Astrocyte (in vitro differentiated cells and primary cell): Measurements from ENCODE around the gene SHCBP1L. TPM values are rescaled to one million over a fixed set of nuclear protein-coding genes. Genes with fewer than 3 reads are reported as not detected.

Experiments used
- DNase-seq: peaks from one replicate; pipeline ENCODE4 v3.0.0-alpha.2; 2010; ENCODE audit warnings: low read depth
- FAIRE-seq: peaks from 2 replicates; lab custom pipeline; 2011; peaks lifted over from hg19 to GRCh38; lab: Jason Lieb, UNC
- H2AFZ ChIP-seq: 2 replicates; pipeline ENCODE4 v1.6.0; 2012; ENCODE audit warnings: low read depth, low read length, inconsistent platforms
- H3K27ac ChIP-seq: 2 replicates; pipeline ENCODE4 v1.5.1; 2011; ENCODE audit warnings: low read depth, low read length, inconsistent platforms
- H3K27me3 ChIP-seq: 2 replicates; pipeline ENCODE4 v1.6.0; 2011; ENCODE audit warnings: low read length, inconsistent platforms; ENCODE audit not compliant: insufficient read depth
- H3K36me3 ChIP-seq: 2 replicates; pipeline ENCODE4 v1.5.1; 2011; ENCODE audit warnings: low read length, inconsistent platforms; ENCODE audit not compliant: insufficient read depth
- H3K4me1 ChIP-seq: 2 replicates; pipeline ENCODE4 v1.5.1; 2011; ENCODE audit warnings: low read length, inconsistent platforms; ENCODE audit not compliant: insufficient read depth
- H3K4me2 ChIP-seq: 2 replicates; pipeline ENCODE4 v1.6.0; 2012; ENCODE audit warnings: low read length, inconsistent platforms
- H3K4me3 ChIP-seq: 2 replicates; pipeline ENCODE4 v1.5.1; 2011; ENCODE audit warnings: low read depth, mild to moderate bottlenecking, low read length, inconsistent platforms; ENCODE audit not compliant: insufficient read depth
- H3K79me2 ChIP-seq: 2 replicates; pipeline ENCODE4 v1.6.0; 2012; ENCODE audit warnings: mild to moderate bottlenecking, low read length, inconsistent platforms; ENCODE audit not compliant: insufficient read depth
- H3K9ac ChIP-seq: 2 replicates; pipeline ENCODE4 v1.6.0; 2012; ENCODE audit warnings: mild to moderate bottlenecking, low read length, inconsistent platforms
- H3K9me3 ChIP-seq: 2 replicates; pipeline ENCODE4 v1.5.1; 2012; ENCODE audit warnings: low read depth, mild to moderate bottlenecking, low read length, inconsistent platforms; ENCODE audit not compliant: insufficient read depth
- H4K20me1 ChIP-seq: 2 replicates; pipeline ENCODE4 v1.6.0; 2012; ENCODE audit warnings: low read length, inconsistent platforms; ENCODE audit not compliant: insufficient read depth
- H3K27ac Mint-ChIP-seq: one replicate; pipeline ENCODE4 v1.8.0; 2021; ENCODE audit warnings: mild to moderate bottlenecking, mixed read lengths; ENCODE audit not compliant: unreplicated experiment
- H3K27me3 Mint-ChIP-seq: one replicate; pipeline ENCODE4 v1.8.0; 2021; ENCODE audit warnings: low read depth, mixed read lengths; ENCODE audit not compliant: unreplicated experiment
- H3K36me3 Mint-ChIP-seq: one replicate; pipeline ENCODE4 v1.8.0; 2021; ENCODE audit warnings: low read depth, mixed read lengths; ENCODE audit not compliant: unreplicated experiment
- H3K4me1 Mint-ChIP-seq: one replicate; pipeline ENCODE4 v1.8.0; 2021; ENCODE audit warnings: low read depth, mixed read lengths; ENCODE audit not compliant: unreplicated experiment
- H3K4me3 Mint-ChIP-seq: one replicate; pipeline ENCODE4 v1.8.0; 2021; ENCODE audit warnings: mild to moderate bottlenecking, moderate library complexity, mixed read lengths; ENCODE audit not compliant: unreplicated experiment
- H3K9me3 Mint-ChIP-seq: one replicate; pipeline ENCODE4 v1.8.0; 2021; ENCODE audit warnings: mild to moderate bottlenecking, mixed read lengths; ENCODE audit not compliant: unreplicated experiment
- CTCF ChIP-seq: IDR thresholded peaks from 2 replicates; pipeline ENCODE4 v1.5.1; 2011; ENCODE audit warnings: low read depth, mild to moderate bottlenecking, inconsistent platforms, low read length, moderate library complexity; ENCODE audit not compliant: insufficient read depth
- EZH2 ChIP-seq: IDR thresholded peaks from 2 replicates; pipeline ENCODE4 v1.6.1; 2012; ENCODE audit warnings: mild to moderate bottlenecking, low read length, inconsistent platforms; ENCODE audit not compliant: insufficient read depth
- total RNA-seq: library from RNA; stranded (reverse); gene quantifications from 2 replicates; pipeline ENCODE4 v1.2.1, GENCODE V29; 2021

SHCBP1L gene
- total RNA-seq, 1 donor from 2014 or later: not detected

GRCh38 chr1:182995894-182996293, 42.9 kb upstream of the SHCBP1L start:
- H3K36me3 ChIP-seq: no peaks in the 10 kb centered on the region
- no peak for DNase-seq
- H3K9me3 ChIP-seq: no peaks in the 10 kb centered on the region
- no peak for TF ChIP-seq EZH2
- Mint-ChIP-seq H3K36me3 (no peaks in the 10 kb centered on the region), H3K9me3 (no peaks in the 10 kb centered on the region), H3K27ac (no peak overlapping the region), H3K27me3 (no peaks in the 10 kb centered on the region), H3K4me3 (no peak overlapping the region), H3K4me1 (peaks cover 7% of the 10 kb centered on the region)
- no peaks in the 10 kb centered on the region for H3K27me3 ChIP-seq
- no peak overlapping the region for H3K27ac ChIP-seq
- H4K20me1 ChIP-seq: no peaks in the 10 kb centered on the region
- no peak overlapping the region for H3K9ac ChIP-seq
- H3K4me2 ChIP-seq: no peak overlapping the region
- no peak overlapping the region for H3K4me3 ChIP-seq
- FAIRE-seq: no peak
- no peak overlapping the region for H2AFZ ChIP-seq
- H3K4me1 ChIP-seq: peaks cover 2% of the 10 kb centered on the region
- no peaks in the 10 kb centered on the region for H3K79me2 ChIP-seq

- Mint-ChIP-seq H3K36me3 (no peaks in the 10 kb centered on the region), H3K27me3 (no peaks in the 10 kb centered on the region), H3K9me3 (no peaks in the 10 kb centered on the region), H3K4me3 (no peak overlapping the region), H3K27ac (no peak overlapping the region), H3K4me1 (peaks cover 15% of the 10 kb centered on the region)
- no peak overlapping the region for H3K4me2 ChIP-seq
- H3K4me1 ChIP-seq: peaks cover 6% of the 10 kb centered on the region
- no peak overlapping the region for H3K27ac ChIP-seq
- no peak for FAIRE-seq
- H3K9ac ChIP-seq: no peak overlapping the region
- no peaks in the 10 kb centered on the region for H3K79me2 ChIP-seq
- H4K20me1 ChIP-seq: no peaks in the 10 kb centered on the region
- DNase-seq: no peak
- no peaks in the 10 kb centered on the region for H3K27me3 ChIP-seq
- TF ChIP-seq CTCF: no peak
- no peak for TF ChIP-seq EZH2
- H3K4me3 ChIP-seq: no peak overlapping the region
- H3K36me3 ChIP-seq: no peaks in the 10 kb centered on the region
- H3K9me3 ChIP-seq: no peaks in the 10 kb centered on the region
- H2AFZ ChIP-seq: no peak overlapping the region
Measured at GRCh38 chr1:182993746-182994145, 40.8 kb upstream of the SHCBP1L start.

DNA sequence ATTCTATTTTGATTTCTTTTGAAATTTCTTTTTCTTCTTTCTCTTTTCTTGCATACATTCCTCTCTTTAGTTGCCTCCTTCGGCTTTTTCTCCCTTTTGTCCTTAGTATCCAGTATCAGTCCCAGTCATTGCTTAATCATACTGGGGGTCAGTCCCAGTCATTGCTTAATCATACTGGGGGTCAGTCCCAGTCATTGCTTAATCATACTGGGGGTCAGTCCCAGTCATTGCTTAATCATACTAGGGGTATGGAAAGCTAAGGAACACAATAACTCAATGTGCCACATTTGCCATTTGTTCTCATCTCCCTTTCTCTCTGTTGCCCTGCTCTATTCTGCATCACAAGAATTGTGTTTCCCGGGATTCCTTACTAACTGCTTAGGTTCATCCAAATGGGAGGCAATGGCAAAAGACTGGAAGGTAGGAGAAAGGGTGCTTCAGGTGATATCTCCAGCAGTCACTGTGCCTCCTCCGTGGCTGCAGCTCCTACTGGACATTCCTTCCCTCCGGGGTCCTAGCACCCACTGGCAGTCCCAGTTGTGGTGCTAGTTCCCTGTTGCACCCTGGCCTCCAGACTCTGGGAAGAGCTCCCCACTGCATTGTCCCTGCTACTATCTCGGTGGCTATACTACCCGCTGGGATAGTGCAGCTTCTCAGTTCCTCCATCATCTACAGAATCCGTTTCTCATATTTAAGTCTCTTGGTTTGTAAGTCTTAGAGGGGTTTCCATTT, 37.6 kb upstream of the SHCBP1L start:
- Histone ChIP-seq H3K4me1 (peaks cover 6% of the 10 kb centered on the region), H4K20me1 (no peaks in the 10 kb centered on the region), H3K9ac (peak overlapping the region; percentile 28), H3K79me2 (no peaks in the 10 kb centered on the region), H3K9me3 (no peaks in the 10 kb centered on the region), H3K4me3 (peak overlapping the region; percentile 32), H3K27ac (peak overlapping the region; percentile 77), H3K36me3 (no peaks in the 10 kb centered on the region), H2AFZ (peak overlapping the region; percentile 43), H3K4me2 (peak overlapping the region; percentile 81), H3K27me3 (no peaks in the 10 kb centered on the region)
- no peak overlapping the region for H3K27ac Mint-ChIP-seq
- peaks cover 9% of the 10 kb centered on the region for H3K4me1 Mint-ChIP-seq
- no peaks in the 10 kb centered on the region for H3K27me3 Mint-ChIP-seq
- DNase-seq (peak; percentile 65), FAIRE-seq (no peak)
- TF ChIP-seq EZH2 (no peak), CTCF (no peak)
- no peaks in the 10 kb centered on the region for H3K36me3 Mint-ChIP-seq
- no peaks in the 10 kb centered on the region for H3K9me3 Mint-ChIP-seq
- H3K4me3 Mint-ChIP-seq: no peak overlapping the region
